ENCODE data around the gene NFATC3. TPM values are rescaled to one million over a fixed set of nuclear protein-coding genes. Genes with fewer than 3 reads are reported as not detected.

The NFATC3 gene
- total RNA-seq, 4 donors from 2014 or later, result 39.5 to 54.5 (median 45.6) TPM

DNA sequence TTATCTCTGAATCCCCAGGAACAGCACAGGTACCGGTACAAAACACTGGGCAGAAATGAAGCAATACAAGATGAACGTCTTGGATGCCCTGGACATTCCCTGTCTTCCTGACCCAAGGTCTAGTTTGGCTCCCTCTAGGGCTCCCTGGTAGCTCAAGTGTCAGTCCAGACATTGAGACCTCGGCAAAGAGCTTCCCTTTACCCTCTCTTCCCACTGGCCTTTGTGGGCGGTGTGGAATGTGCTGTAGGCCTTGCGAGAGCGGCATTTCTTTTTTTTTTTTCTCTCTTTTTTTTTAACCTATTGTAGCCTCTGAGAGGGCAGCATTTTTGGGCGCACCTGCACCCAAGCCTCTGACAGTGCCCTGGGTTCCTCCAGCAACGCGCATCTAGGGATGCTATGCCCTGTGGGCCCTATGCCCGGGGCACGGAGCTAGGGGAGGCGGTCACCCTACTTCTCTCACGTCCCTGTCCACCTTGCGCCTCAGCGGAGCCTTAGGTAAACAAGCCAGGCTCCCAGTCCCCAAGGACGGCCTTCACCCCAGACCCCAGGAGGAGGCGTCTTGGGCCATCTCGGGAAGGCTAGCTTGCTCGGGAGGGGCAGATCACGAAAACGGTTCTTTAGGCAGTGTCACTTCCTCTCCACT lies 1.2 kb upstream of the NFATC3 start:
- TF ChIP-seq, protein P1, sequence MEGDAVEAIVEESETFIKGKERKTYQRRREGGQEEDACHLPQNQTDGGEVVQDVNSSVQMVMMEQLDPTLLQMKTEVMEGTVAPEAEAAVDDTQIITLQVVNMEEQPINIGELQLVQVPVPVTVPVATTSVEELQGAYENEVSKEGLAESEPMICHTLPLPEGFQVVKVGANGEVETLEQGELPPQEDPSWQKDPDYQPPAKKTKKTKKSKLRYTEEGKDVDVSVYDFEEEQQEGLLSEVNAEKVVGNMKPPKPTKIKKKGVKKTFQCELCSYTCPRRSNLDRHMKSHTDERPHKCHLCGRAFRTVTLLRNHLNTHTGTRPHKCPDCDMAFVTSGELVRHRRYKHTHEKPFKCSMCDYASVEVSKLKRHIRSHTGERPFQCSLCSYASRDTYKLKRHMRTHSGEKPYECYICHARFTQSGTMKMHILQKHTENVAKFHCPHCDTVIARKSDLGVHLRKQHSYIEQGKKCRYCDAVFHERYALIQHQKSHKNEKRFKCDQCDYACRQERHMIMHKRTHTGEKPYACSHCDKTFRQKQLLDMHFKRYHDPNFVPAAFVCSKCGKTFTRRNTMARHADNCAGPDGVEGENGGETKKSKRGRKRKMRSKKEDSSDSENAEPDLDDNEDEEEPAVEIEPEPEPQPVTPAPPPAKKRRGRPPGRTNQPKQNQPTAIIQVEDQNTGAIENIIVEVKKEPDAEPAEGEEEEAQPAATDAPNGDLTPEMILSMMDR (IDR thresholded peaks at IDR 0.05), result no peak
- ATAC-seq (ENCODE audit: low FRiP score) (no peak), DNase-seq (ENCODE audit: low spot score) (no peak)

DNA sequence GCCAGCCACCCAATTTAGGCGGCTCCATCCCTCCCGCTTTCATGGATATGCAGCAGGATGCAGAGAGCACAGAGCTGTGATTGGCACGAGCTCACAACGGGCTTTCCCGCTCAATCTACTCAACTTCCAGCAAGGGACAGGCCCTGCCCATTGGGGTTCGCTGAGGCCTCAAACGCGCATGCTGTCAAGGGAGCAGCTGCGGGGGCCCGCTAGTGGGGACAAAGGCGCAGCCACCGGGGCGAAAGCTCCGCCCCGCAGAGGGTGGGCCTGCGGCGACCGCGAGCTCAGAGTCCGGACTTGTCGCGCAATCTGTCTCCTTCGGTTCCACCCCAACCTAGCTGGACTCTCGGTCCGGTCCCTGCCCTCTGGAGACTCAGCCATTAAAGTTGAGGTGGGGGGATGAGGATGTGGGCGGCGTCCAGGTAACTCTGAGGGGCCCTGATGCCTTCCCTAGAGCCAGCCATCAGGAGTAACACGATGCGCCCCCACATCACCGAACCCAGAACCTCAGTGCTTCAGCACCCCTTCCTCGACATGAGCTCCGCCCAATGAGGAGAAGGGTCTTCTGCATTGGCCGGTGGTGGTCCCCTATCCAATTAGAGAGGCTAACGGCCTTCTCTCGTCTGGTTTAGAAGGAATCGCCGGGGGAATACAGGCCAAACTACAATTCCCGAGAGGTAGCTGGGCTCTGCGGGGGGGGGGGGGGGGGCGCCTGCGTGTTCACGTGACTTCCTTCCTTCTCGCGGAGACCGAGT lies 489 bp upstream of the NFATC3 start:
- ATAC-seq (ENCODE audit: low FRiP score) (peak; percentile 39), DNase-seq (ENCODE audit: low spot score) (peak; percentile 58)
- TF ChIP-seq, protein P1 (IDR thresholded peaks at IDR 0.05), result no peak

DNA sequence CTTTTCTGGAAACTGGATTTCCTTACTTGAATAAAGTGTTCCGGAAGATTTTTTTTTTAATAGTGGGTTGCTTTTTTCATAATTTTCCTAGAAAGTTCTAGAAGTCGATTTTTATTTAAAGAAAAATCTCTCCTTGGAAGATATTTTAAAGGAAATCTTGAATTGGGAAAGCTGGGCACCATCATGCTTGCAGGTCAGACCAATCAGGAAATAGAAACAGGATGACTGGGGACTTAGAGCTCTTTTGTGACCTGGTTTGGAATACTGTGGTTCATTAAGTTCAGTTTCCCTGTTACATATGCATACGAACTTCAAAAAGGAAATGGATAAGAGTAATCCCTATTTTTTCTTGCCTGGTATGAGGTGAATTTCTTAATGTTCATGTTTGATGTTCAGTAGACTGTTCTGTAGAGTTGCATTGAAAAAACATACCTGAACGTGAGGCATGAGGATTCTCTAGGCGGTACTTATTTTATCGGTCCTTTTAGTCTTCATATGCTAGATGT lies 1.2 kb downstream of the NFATC3 start:
- TF ChIP-seq, protein P1 (IDR thresholded peaks at IDR 0.05), result no peak
- no peak for DNase-seq (ENCODE audit: low spot score)
- ATAC-seq (ENCODE audit: low FRiP score), result no peak

DNA sequence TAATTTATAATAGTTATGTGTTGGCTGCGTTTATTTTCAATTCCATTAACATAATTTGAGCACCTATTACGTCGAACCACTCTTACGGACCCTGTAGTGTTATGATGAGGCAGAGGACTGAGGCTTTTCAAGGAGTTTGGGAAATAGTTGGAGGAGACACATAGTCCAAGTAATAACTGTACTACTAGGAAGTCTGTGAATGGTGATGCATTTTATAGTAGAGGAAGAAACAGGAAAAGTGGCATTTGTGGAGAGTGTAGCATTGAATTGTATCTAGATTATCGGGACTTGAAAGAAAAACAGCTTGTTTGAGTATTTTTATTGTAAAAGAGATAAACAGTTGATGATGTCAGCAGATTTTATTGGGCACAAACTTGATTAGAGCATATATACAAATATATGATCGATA lies 1.7 kb downstream of the NFATC3 start:
- ATAC-seq (ENCODE audit: low FRiP score) (no peak), DNase-seq (ENCODE audit: low spot score) (no peak)
- TF ChIP-seq, protein P1 (IDR thresholded peaks at IDR 0.05), result no peak

DNA sequence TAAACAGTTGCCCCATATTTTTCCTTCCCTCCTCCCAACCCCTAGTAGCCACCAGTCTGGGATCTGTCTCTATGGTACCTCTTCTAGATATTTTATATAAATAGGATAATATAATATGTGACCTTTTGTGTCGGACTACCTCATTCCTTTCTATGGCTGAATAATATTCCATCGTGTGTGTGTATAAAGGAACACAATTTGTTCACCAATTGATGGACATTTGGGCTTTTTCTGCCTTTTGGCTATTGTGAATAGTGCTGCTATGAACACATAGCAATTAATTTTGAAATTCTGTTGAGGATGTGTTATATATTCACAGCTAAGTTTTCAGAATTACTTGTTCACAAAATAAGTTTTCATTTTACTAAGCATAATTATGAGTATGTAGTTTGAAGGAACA lies 2.5 kb downstream of the NFATC3 start:
- DNase-seq (ENCODE audit: low spot score) (no peak), ATAC-seq (ENCODE audit: low FRiP score) (no peak)
- TF ChIP-seq, protein P1 (IDR thresholded peaks at IDR 0.05), result no peak

DNA sequence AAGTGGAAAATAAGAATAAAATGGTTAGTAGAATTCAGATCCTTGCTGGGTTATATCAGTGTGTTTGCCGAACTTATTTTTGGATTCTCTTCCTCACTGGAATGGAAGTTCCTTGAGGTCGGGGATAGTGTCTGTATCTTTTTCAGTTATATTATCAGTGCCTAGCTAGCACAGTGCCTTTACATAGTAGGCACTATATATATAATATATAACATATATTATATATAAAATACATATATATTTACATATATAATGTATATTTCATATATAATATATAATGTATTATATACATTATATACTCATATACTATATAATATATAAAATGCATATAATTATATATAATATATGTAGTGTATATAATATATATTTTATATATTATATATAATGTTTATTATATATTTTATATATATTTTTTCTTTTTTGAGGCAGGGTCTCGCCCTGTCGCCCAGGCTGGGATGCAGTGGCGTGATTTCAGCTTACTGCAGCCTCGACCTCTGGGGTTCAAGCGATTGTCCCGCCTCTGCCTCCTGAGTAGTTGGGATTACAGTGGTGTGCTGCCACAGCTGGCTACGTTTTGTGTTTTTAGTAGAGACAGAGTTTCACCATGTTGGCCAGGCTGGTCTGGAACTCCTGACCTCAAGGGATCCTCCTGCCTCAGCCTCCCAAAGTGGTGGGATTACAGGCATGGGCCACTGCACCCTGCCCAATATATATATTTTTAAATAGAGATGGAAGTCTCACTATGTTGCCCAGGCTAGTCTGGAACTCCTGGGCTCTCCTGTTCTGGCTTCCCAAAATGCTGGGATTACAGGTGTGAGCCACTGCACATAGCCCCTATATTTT lies 3.2 kb downstream of the NFATC3 start:
- TF ChIP-seq, protein P1 (IDR thresholded peaks at IDR 0.05), result no peak
- ATAC-seq (ENCODE audit: low FRiP score) (no peak), DNase-seq (ENCODE audit: low spot score) (no peak)

Data from omental fat pad (tissue), 4 donors.